Measurements from ENCODE around the gene NOL4L. TPM values are rescaled to one million over a fixed set of nuclear protein-coding genes. Genes with fewer than 3 reads are reported as not detected.

NOL4L gene
- polyA plus RNA-seq, 1 donor (not counting 4 experiments of a cell fraction or from before 2014, with no cell fraction given): 1.0 TPM

- Histone ChIP-seq H3K4me2 (ENCODE audit: control insufficient read depth, extremely low read depth, insufficient read depth, low read depth, low read length) (no peak overlapping the region), H3K27ac (ENCODE audit: control insufficient read depth, insufficient read depth, low read length) (no peak overlapping the region), H4K20me1 (ENCODE audit: control insufficient read depth, extremely low read depth, insufficient read depth, low read length) (no peaks in the 10 kb centered on the region), H3K36me3 (ENCODE audit: control insufficient read depth in 2 of 2, extremely low read depth in 1 of 2, insufficient read depth in 2 of 2, low read length in 2 of 2) (no peaks in the 10 kb centered on the region), H3K4me3 (ENCODE audit: control insufficient read depth in 2 of 3, extremely low read depth in 1 of 3, insufficient read depth in 2 of 3, low read depth in 1 of 3, low read length in 3 of 3) (no peak overlapping the region), H3K27me3 (ENCODE audit: control insufficient read depth, extremely low read depth, insufficient read depth, low read length) (peaks cover 5% of the 10 kb centered on the region), H3K9me3 (ENCODE audit: control insufficient read depth, low read depth, low read length) (no peaks in the 10 kb centered on the region), H3K9me1 (ENCODE audit: control insufficient read depth, extremely low read depth, insufficient read depth, low read length) (no peaks in the 10 kb centered on the region), H2AFZ (ENCODE audit: control insufficient read depth, low read length) (no peak overlapping the region), H3K9ac (ENCODE audit: control insufficient read depth, extremely low read depth, insufficient read depth, low read length) (no peak overlapping the region), H3K4me1 (ENCODE audit: control insufficient read depth, extremely low read depth, insufficient read depth, low read length) (no peaks in the 10 kb centered on the region), H3K79me2 (ENCODE audit: control insufficient read depth, insufficient read depth, low read length) (no peaks in the 10 kb centered on the region)
- no peak for DNase-seq (ENCODE audit: low read depth, low spot score)
- no peak for TF ChIP-seq CTCF (optimal IDR thresholded peaks at IDR 0.05 in 1 of 3, IDR thresholded peaks at IDR 0.05 in 1 of 3, conservative IDR thresholded peaks at IDR 0.05 in 1 of 3; ENCODE audit: extremely low read depth in 1 of 3, insufficient read depth in 2 of 3, low read length in 3 of 3)
- no peak for TF ChIP-seq EZH2 (IDR thresholded peaks at IDR 0.05; ENCODE audit: low read length)
- FAIRE-seq: no peak
- dilution Hi-C loops (cut with MboI; ENCODE audit: extremely low pct_ligation_motif_present, low sequenced_read_pairs): loop anchor here (25.0 kb wide), 1 partner anchor 136 kb away; no protein-coding TSS in a partner anchor
Measured at GRCh38 chr20:32501709-32502108, 83.4 kb downstream of the NOL4L start.

- TF ChIP-seq CTCF (optimal IDR thresholded peaks at IDR 0.05 in 1 of 3, IDR thresholded peaks at IDR 0.05 in 1 of 3, conservative IDR thresholded peaks at IDR 0.05 in 1 of 3; ENCODE audit: extremely low read depth in 1 of 3, insufficient read depth in 2 of 3, low read length in 3 of 3) (no peak), EZH2 (IDR thresholded peaks at IDR 0.05; ENCODE audit: low read length) (no peak)
- no peaks in the 10 kb centered on the region for H3K9me3 ChIP-seq (ENCODE audit: control insufficient read depth, low read depth, low read length)
- H3K4me2 ChIP-seq (ENCODE audit: control insufficient read depth, extremely low read depth, insufficient read depth, low read depth, low read length): no peak overlapping the region
- DNase-seq (ENCODE audit: low read depth, low spot score): no peak
- no peaks in the 10 kb centered on the region for H3K9me1 ChIP-seq (ENCODE audit: control insufficient read depth, extremely low read depth, insufficient read depth, low read length)
- no peak for FAIRE-seq
- no peak overlapping the region for H2AFZ ChIP-seq (ENCODE audit: control insufficient read depth, low read length)
- H4K20me1 ChIP-seq (ENCODE audit: control insufficient read depth, extremely low read depth, insufficient read depth, low read length): no peaks in the 10 kb centered on the region
- peaks cover 5% of the 10 kb centered on the region for H3K27me3 ChIP-seq (ENCODE audit: control insufficient read depth, extremely low read depth, insufficient read depth, low read length)
- H3K27ac ChIP-seq (ENCODE audit: control insufficient read depth, insufficient read depth, low read length): no peak overlapping the region
- dilution Hi-C loops (cut with MboI; ENCODE audit: extremely low pct_ligation_motif_present, low sequenced_read_pairs): no loop called here
- no peak overlapping the region for H3K9ac ChIP-seq (ENCODE audit: control insufficient read depth, extremely low read depth, insufficient read depth, low read length)
- no peak overlapping the region for H3K4me3 ChIP-seq (ENCODE audit: control insufficient read depth in 2 of 3, extremely low read depth in 1 of 3, insufficient read depth in 2 of 3, low read depth in 1 of 3, low read length in 3 of 3)
- no peaks in the 10 kb centered on the region for H3K36me3 ChIP-seq (ENCODE audit: control insufficient read depth in 2 of 2, extremely low read depth in 1 of 2, insufficient read depth in 2 of 2, low read length in 2 of 2)
- H3K79me2 ChIP-seq (ENCODE audit: control insufficient read depth, insufficient read depth, low read length): no peaks in the 10 kb centered on the region
- H3K4me1 ChIP-seq (ENCODE audit: control insufficient read depth, extremely low read depth, insufficient read depth, low read length): no peaks in the 10 kb centered on the region
Measured at GRCh38 chr20:32497589-32498224, 87.4 kb downstream of the NOL4L start.

All from keratinocyte (primary cell).